ENCODE data around the gene GPD1L.

- TF ChIP-seq RAD21 (IDR thresholded peaks at IDR 0.05; ENCODE audit: low read length), result no peak
- TF ChIP-seq MAZ (IDR thresholded peaks at IDR 0.05; ENCODE audit: borderline replicate concordance, low read depth, low read length), result no peak
- TF ChIP-seq POLR2A (IDR thresholded peaks at IDR 0.05; ENCODE audit: low read depth, low read length), result no peak
- TF ChIP-seq CTCF (conservative IDR thresholded peaks at IDR 0.05; ENCODE audit: low read depth, low read length), result no peak
- no peak for TF ChIP-seq FOS (IDR thresholded peaks at IDR 0.05; ENCODE audit: low read depth, low read length)
These were observed 17.2 kb downstream of the GPD1L start for GRCh38 chr3:32123620-32124019.
